Measurements from ENCODE around the gene USP2. TPM values are rescaled to one million over a fixed set of nuclear protein-coding genes. Genes with fewer than 3 reads are reported as not detected.

The USP2 gene
- total RNA-seq, 1 donor from 2014 or later: 135 TPM

- intact Hi-C loops (cut with micrococcal nuclease): loop anchor here (10.0 kb wide), 1 partner anchor 124 kb away; no protein-coding TSS in a partner anchor
- Histone ChIP-seq H3K27ac (replicated peaks) (no peak overlapping the region), H3K27me3 (ENCODE audit: low read depth) (no peaks in the 10 kb centered on the region), H3K4me1 (peaks cover 40% of the 10 kb centered on the region), H3K9me3 (replicated peaks) (no peaks in the 10 kb centered on the region), H3K36me3 (no peaks in the 10 kb centered on the region), H3K4me3 (no peak overlapping the region)
- DNase-seq: no peak
- TF ChIP-seq, protein P1, sequence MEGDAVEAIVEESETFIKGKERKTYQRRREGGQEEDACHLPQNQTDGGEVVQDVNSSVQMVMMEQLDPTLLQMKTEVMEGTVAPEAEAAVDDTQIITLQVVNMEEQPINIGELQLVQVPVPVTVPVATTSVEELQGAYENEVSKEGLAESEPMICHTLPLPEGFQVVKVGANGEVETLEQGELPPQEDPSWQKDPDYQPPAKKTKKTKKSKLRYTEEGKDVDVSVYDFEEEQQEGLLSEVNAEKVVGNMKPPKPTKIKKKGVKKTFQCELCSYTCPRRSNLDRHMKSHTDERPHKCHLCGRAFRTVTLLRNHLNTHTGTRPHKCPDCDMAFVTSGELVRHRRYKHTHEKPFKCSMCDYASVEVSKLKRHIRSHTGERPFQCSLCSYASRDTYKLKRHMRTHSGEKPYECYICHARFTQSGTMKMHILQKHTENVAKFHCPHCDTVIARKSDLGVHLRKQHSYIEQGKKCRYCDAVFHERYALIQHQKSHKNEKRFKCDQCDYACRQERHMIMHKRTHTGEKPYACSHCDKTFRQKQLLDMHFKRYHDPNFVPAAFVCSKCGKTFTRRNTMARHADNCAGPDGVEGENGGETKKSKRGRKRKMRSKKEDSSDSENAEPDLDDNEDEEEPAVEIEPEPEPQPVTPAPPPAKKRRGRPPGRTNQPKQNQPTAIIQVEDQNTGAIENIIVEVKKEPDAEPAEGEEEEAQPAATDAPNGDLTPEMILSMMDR (IDR thresholded peaks at IDR 0.05; ENCODE audit: borderline replicate concordance): no peak
Measured at GRCh38 chr11:119351232-119351631, 30.3 kb downstream of the USP2 start.

DNA sequence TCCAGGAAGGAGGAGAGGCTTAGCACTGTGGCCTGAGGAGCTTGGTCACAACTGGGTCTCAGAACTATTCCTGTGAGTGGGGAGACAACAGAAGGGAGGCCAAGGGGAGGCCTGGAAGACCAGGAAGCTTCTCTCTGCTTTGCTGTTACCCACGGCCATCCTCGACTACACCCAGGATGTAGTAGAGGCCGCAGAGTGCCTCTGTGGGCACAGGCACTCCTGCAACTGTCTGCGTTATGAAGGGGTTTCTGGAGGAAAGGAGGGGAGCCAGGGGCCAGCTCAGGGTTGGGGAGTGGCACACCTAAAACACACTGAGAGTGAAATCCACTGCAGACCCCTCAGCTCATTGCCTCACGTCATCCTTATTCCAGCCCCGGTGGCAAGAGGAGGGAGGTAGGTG lies 31.2 kb downstream of the USP2 start:
- intact Hi-C loops (cut with micrococcal nuclease): loop anchor here (10.0 kb wide), 1 partner anchor 124 kb away; no protein-coding TSS in a partner anchor
- no peaks in the 10 kb centered on the region for H3K27me3 ChIP-seq (ENCODE audit: low read depth)

DNA sequence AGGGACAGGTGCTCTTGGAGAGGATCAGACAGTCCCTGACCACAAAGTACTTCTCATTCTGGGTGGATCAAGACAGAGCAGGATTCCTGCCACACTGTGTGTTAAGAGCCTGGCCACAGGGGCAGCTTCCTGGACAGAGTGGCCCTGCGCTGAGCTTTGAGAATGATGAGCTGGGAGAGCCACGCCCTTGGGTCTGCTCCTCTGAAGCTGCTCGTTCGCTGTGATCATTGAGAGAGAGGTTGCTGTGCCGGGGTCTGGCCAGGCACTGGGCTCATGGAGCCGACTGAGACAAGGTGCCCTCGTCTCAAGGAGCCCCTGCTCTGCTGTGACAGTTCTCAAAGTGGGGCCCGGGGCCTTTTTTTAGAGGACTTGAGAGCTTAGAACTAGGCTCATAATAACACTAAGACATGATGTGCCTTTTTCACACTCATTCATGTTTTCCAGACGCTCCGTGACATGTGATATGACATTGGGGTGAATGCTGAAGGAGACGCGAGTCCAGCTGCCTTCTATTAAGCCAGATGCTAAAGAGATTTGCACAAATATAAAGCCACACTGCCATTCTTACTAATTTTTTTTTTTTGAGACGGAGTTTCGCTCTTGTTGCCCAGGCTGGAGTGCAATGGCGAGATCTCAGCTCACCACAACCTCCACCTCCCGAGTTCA lies 33.4 kb downstream of the USP2 start:
- Histone ChIP-seq H3K9me3 (replicated peaks) (no peaks in the 10 kb centered on the region), H3K4me3 (no peak overlapping the region), H3K36me3 (no peaks in the 10 kb centered on the region), H3K27me3 (ENCODE audit: low read depth) (no peaks in the 10 kb centered on the region), H3K4me1 (peaks cover 21% of the 10 kb centered on the region), H3K27ac (replicated peaks) (no peak overlapping the region)
- intact Hi-C loops (cut with micrococcal nuclease): no loop called here
- no peak for DNase-seq
- TF ChIP-seq, protein P1 (IDR thresholded peaks at IDR 0.05; ENCODE audit: borderline replicate concordance): no peak

More for the DNA sequence above, 31.2 kb downstream of the USP2 start:
- DNase-seq: no peak
- Histone ChIP-seq H3K9me3 (replicated peaks) (no peaks in the 10 kb centered on the region), H3K4me3 (no peak overlapping the region), H3K36me3 (no peaks in the 10 kb centered on the region), H3K27ac (replicated peaks) (no peak overlapping the region), H3K4me1 (peaks cover 31% of the 10 kb centered on the region)
- TF ChIP-seq, protein P1 (IDR thresholded peaks at IDR 0.05; ENCODE audit: borderline replicate concordance): no peak

DNA sequence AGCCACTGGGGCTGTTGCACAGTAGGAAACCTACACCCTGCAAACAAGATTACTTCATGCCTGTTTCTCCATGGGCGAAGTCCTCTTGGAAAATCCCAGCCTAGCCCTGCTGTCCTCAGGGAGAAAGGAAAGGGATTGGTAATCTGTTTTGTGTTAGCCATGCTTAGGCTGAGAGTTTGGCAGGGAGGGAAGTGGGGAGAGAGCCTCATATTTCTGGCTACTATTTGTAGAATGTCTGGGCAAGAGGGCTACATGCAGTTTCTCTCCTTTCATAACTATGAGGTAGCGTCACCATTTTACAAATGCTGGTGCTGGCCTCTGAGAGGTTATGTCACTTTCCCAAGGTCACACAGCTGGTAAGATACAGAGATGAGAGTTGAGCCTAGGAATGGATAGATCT lies 34.2 kb downstream of the USP2 start:
- Histone ChIP-seq H3K27ac (replicated peaks) (no peak overlapping the region), H3K4me3 (no peak overlapping the region), H3K4me1 (peaks cover 12% of the 10 kb centered on the region), H3K27me3 (ENCODE audit: low read depth) (no peaks in the 10 kb centered on the region), H3K9me3 (replicated peaks) (no peaks in the 10 kb centered on the region), H3K36me3 (no peaks in the 10 kb centered on the region)
- TF ChIP-seq, protein P1 (IDR thresholded peaks at IDR 0.05; ENCODE audit: borderline replicate concordance): no peak
- DNase-seq: no peak
- intact Hi-C loops (cut with micrococcal nuclease): no loop called here

GRCh38 chr11:119346605-119347004 lies 34.9 kb downstream of the USP2 start, which contains the start of gene MFRP:
MFRP (minus strand) TSS chr11:119346705; CDS start chr11:119346513, 192 bp downstream.
- intact Hi-C loops (cut with micrococcal nuclease): no loop called here
- Histone ChIP-seq H3K36me3 (no peaks in the 10 kb centered on the region), H3K27me3 (ENCODE audit: low read depth) (no peaks in the 10 kb centered on the region), H3K27ac (replicated peaks) (no peak within 1 kb of the TSS), H3K4me1 (peaks cover 12% of the 10 kb centered on the region), H3K9me3 (replicated peaks) (no peaks in the 10 kb centered on the region), H3K4me3 (no peak within 1 kb of the TSS)
- DNase-seq: no peak
- TF ChIP-seq, protein P1 (IDR thresholded peaks at IDR 0.05; ENCODE audit: borderline replicate concordance): no peak
